GM12878 (cell line): ENCODE measurements around the gene IGSF6.

Experiments used
- CBFB ChIP-seq: IDR thresholded peaks from 2 replicates; pipeline ENCODE4 v1.6.1; 2016; ENCODE audit warnings: antibody characterized with exemption, low read depth
- ESRRA ChIP-seq: IDR thresholded peaks from 2 replicates; pipeline ENCODE4 v1.6.1; 2012; ENCODE audit warnings: mild to moderate bottlenecking, low read length, improper control_type of control experiment
- EZH2 ChIP-seq: IDR thresholded peaks from 2 replicates; pipeline ENCODE4 v1.6.1; 2012; ENCODE audit warnings: low read depth, mild to moderate bottlenecking, control low read depth, inconsistent platforms, low read length, borderline replicate concordance; ENCODE audit not compliant: control insufficient read depth
- POLR2A ChIP-seq: IDR thresholded peaks from 2 replicates; pipeline ENCODE4 v1.6.1; 2011; ENCODE audit warnings: low read depth, mild to moderate bottlenecking, low read length
- POLR2AphosphoS5 ChIP-seq: IDR thresholded peaks from 2 replicates; pipeline ENCODE4 v1.6.1; 2011; ENCODE audit warnings: mild to moderate bottlenecking, low read length, inconsistent platforms
- SMC3 ChIP-seq: IDR thresholded peaks from 2 replicates; pipeline ENCODE4 v1.6.1; 2011; ENCODE audit warnings: low read length, improper control_type of control experiment, borderline replicate concordance
- STAT1 ChIP-seq: fragments of 450-650 bp; conservative IDR thresholded peaks from 2 replicates; pipeline ENCODE4 v1.6.1; 2014; ENCODE audit warnings: antibody characterized with exemption, mild to moderate bottlenecking
- STAT3 ChIP-seq: IDR thresholded peaks from 2 replicates; pipeline ENCODE4 v1.6.1; 2011; ENCODE audit warnings: low read depth, low read length, improper control_type of control experiment
- SUZ12 ChIP-seq: fragments of 200-600 bp; sonication (generic); IDR thresholded peaks from one replicate; pipeline ENCODE4 v1.6.1; 2018; ENCODE audit warnings: antibody characterized with exemption, mild to moderate bottlenecking; ENCODE audit not compliant: unreplicated experiment
- TARDBP ChIP-seq: IDR thresholded peaks from 2 replicates; pipeline ENCODE4 v1.6.1; 2016; ENCODE audit warnings: borderline replicate concordance
- ZZZ3 ChIP-seq: IDR thresholded peaks from 2 replicates; pipeline ENCODE4 v1.6.1; 2011; ENCODE audit warnings: low read depth; ENCODE audit not compliant: control insufficient read depth, insufficient read length
- TF ChIP-seq, protein P1 (sequence below): IDR thresholded peaks from 2 replicates; pipeline ENCODE4 v1.6.1; 2012; ENCODE audit warnings: low read depth, low read length, improper control_type of control experiment
- TF ChIP-seq, protein P2 (sequence below), 3 experiments: IDR thresholded peaks in 2 of 3; conservative IDR thresholded peaks in 1 of 3; 2 replicates each; pipeline ENCODE4 v1.5.1; 2011; ENCODE audit warnings: low read depth in 3 of 3, low read length in 3 of 3, mild to moderate bottlenecking in 3 of 3, control low read depth in 2 of 3, moderate library complexity in 2 of 3, inconsistent platforms in 1 of 3, mixed read lengths in 1 of 3; ENCODE audit not compliant: control insufficient read depth in 2 of 3, insufficient read depth in 1 of 3; ENCODE audit errors: extremely low read depth in 1 of 3

- TF ChIP-seq, protein P1, sequence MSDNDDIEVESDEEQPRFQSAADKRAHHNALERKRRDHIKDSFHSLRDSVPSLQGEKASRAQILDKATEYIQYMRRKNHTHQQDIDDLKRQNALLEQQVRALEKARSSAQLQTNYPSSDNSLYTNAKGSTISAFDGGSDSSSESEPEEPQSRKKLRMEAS = no peak
- TF ChIP-seq EZH2 (no peak), SUZ12 (no peak), POLR2A (no peak), STAT3 (no peak), CBFB (no peak), TARDBP (no peak), STAT1 (no peak), ESRRA (no peak), SMC3 (peak; percentile 62; the same call in 1 of the 2 replicates), ZZZ3 (no peak), POLR2AphosphoS5 (no peak)
- TF ChIP-seq, protein P2, sequence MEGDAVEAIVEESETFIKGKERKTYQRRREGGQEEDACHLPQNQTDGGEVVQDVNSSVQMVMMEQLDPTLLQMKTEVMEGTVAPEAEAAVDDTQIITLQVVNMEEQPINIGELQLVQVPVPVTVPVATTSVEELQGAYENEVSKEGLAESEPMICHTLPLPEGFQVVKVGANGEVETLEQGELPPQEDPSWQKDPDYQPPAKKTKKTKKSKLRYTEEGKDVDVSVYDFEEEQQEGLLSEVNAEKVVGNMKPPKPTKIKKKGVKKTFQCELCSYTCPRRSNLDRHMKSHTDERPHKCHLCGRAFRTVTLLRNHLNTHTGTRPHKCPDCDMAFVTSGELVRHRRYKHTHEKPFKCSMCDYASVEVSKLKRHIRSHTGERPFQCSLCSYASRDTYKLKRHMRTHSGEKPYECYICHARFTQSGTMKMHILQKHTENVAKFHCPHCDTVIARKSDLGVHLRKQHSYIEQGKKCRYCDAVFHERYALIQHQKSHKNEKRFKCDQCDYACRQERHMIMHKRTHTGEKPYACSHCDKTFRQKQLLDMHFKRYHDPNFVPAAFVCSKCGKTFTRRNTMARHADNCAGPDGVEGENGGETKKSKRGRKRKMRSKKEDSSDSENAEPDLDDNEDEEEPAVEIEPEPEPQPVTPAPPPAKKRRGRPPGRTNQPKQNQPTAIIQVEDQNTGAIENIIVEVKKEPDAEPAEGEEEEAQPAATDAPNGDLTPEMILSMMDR (IDR thresholded peaks at IDR 0.05 in 2 of 3, conservative IDR thresholded peaks at IDR 0.05 in 1 of 3; ENCODE audit: control insufficient read depth in 2 of 3, extremely low read depth in 1 of 3, insufficient read depth in 1 of 3, low read depth in 3 of 3, low read length in 3 of 3) = peak; percentile 67 to 81 (median 79)
Observed at GRCh38 chr16:21656795-21657768, 4.7 kb upstream of the IGSF6 start.
